Measurements from ENCODE around the gene PCSK1N.

- no peak for TF ChIP-seq POLR2A (IDR thresholded peaks at IDR 0.05)
- no peak for TF ChIP-seq CTCF (IDR thresholded peaks at IDR 0.05)
- TF ChIP-seq EP300 (IDR thresholded peaks at IDR 0.05), result no peak
Observed at GRCh38 chrX:48824066-48824465, 11.3 kb downstream of the PCSK1N start.

Measured in tibial nerve (tissue), 4 donors.